T-helper 1 cell treated with Interleukin-12 subunit alpha and Interleukin-12 subunit beta and Interleukin-4 antibody, amounts not matched to agents 30 ng/mL and 1 ng/mL, for 36 hours (primary cell): Measurements from ENCODE around the gene PKN3. TPM values are rescaled to one million over a fixed set of nuclear protein-coding genes. Genes with fewer than 3 reads are reported as not detected.

Source experiments
- intact Hi-C: fragments of 100-400 bp; cut with micrococcal nuclease; formaldehyde crosslinking; loops from one replicate; pipeline ENCODE4 v1.15.1; 2024
- total RNA-seq: library from RNA; stranded (reverse); gene quantifications from 2 replicates; pipeline ENCODE4 v1.2.3, GENCODE V29; 2022

Gene PKN3
- total RNA-seq, 1 donor from 2014 or later, result 11.1 TPM

GRCh38 chr9:128732576-128732975 lies 30.3 kb downstream of the PKN3 start:
- intact Hi-C loops, result loop anchor here (2.0 kb wide), 1 partner anchor 38 kb away; the partner anchor contains the start of gene ZER1

GRCh38 chr9:128733256-128733655 lies 31.0 kb downstream of the PKN3 start:
- intact Hi-C loops, result loop anchor here (2.0 kb wide), 1 partner anchor 38 kb away; the partner anchor contains the start of gene ZER1

- intact Hi-C loops, result no loop called here
Observed at GRCh38 chr9:128735373-128735772, 33.1 kb downstream of the PKN3 start.

- intact Hi-C loops, result no loop called here
Observed at GRCh38 chr9:128742401-128742800, 40.1 kb downstream of the PKN3 start.

- intact Hi-C loops, result no loop called here
Observed at GRCh38 chr9:128743421-128743820, 41.1 kb downstream of the PKN3 start.

GRCh38 chr9:128747241-128747640 lies 44.9 kb downstream of the PKN3 start:
- intact Hi-C loops, result no loop called here

- intact Hi-C loops, result no loop called here
Observed at GRCh38 chr9:128750926-128751595, 48.8 kb downstream of the PKN3 start.

- intact Hi-C loops, result no loop called here
Observed at GRCh38 chr9:128753627-128754026, 51.3 kb downstream of the PKN3 start.

- intact Hi-C loops, result no loop called here
Observed at GRCh38 chr9:128757602-128758001, 55.3 kb downstream of the PKN3 start.

- intact Hi-C loops, result no loop called here
Observed at GRCh38 chr9:128762671-128763449, 60.6 kb downstream of the PKN3 start.

GRCh38 chr9:128764361-128764760 lies 62.1 kb downstream of the PKN3 start:
- intact Hi-C loops, result no loop called here

GRCh38 chr9:128765499-128765898 lies 63.2 kb downstream of the PKN3 start:
- intact Hi-C loops, result no loop called here

- intact Hi-C loops, result no loop called here
Observed at GRCh38 chr9:128768606-128769005, 66.3 kb downstream of the PKN3 start.

Other genes with a start within 250 kb of the PKN3 start
- gene ODF2, start 246.5 kb upstream of the PKN3 start, total RNA-seq, result 43.4 and 47.0 TPM in 2 replicates
- gene GLE1, start 197.8 kb upstream of the PKN3 start, total RNA-seq, result 43.6 and 44.2 TPM in 2 replicates
- gene SPTAN1, start 149.9 kb upstream of the PKN3 start, total RNA-seq, result 354 and 362 TPM in 2 replicates
- gene DYNC2I2, start 45.7 kb upstream of the PKN3 start, total RNA-seq, result 36.8 and 38.3 TPM in 2 replicates
- gene SET, start 13.3 kb upstream of the PKN3 start, total RNA-seq, result 448 and 465 TPM in 2 replicates
- 68.7 and 69.9 TPM in 2 replicates for gene ZDHHC12, start 21.6 kb downstream of the PKN3 start, total RNA-seq
- 22.7 and 23.7 TPM in 2 replicates for gene ZER1, start 69.4 kb downstream of the PKN3 start, total RNA-seq
- gene TBC1D13, start 84.8 kb downstream of the PKN3 start, total RNA-seq, result 23.0 and 24.0 TPM in 2 replicates
- gene ENDOG, start 116.0 kb downstream of the PKN3 start, total RNA-seq, result 12.8 and 14.1 TPM in 2 replicates
- 93.1 and 105 TPM in 2 replicates for gene SPOUT1, start 127.3 kb downstream of the PKN3 start, total RNA-seq
- gene KYAT1, start 179.4 kb downstream of the PKN3 start, total RNA-seq, result 13.9 and 14.9 TPM in 2 replicates
- gene LRRC8A, start 179.6 kb downstream of the PKN3 start, total RNA-seq, result 60.1 and 60.2 TPM in 2 replicates
- 2.7 and 2.9 TPM in 2 replicates for gene PHYHD1, start 218.5 kb downstream of the PKN3 start, total RNA-seq
- 11.4 and 13.1 TPM in 2 replicates for gene DOLK, start 245.1 kb downstream of the PKN3 start, total RNA-seq
- 103 and 105 TPM in 2 replicates for gene NUP188, start 245.2 kb downstream of the PKN3 start, total RNA-seq